HEK293 (cell line): ENCODE results near the gene VASH2.

Experiments used
- CTCF ChIA-PET: fragments of 350-600 bp; formaldehyde crosslinking; extraction: SDS; loops from one replicate; lab custom pipeline; 2021; ENCODE audit warnings: antibody characterized with exemption; lab: Yijun Ruan, JAX
- POLR2A ChIA-PET: fragments of 300-600 bp; formaldehyde crosslinking; extraction: SDS; loops from one replicate; lab custom pipeline; 2020; ENCODE audit warnings: antibody characterized with exemption, inconsistent platforms; lab: Yijun Ruan, JAX
- H3K27ac ChIP-seq: fragments of 200-500 bp; sonication (Bioruptor generic); 2 replicates; pipeline ENCODE4 v1.5.1; 2014; ENCODE audit warnings: low read depth, low read length, control low read depth, inconsistent platforms; ENCODE audit errors: extremely low read depth
- H3K36me3 ChIP-seq, 2 experiments: fragments of 200-500 bp in 1 of 2; sonication (Bioruptor generic) in 1 of 2; 1 replicate in 1 of 2; 2 replicates in 1 of 2; pipeline ENCODE4 v1.5.1; 2014 to 2017; ENCODE audit warnings: inconsistent platforms in 2 of 2, low read length in 2 of 2; ENCODE audit not compliant: control insufficient read depth in 2 of 2, insufficient read depth in 1 of 2
- H3K4me1 ChIP-seq: fragments of 200-500 bp; sonication (Bioruptor generic); 2 replicates; pipeline ENCODE4 v1.5.1; 2014; ENCODE audit warnings: mild to moderate bottlenecking, low read length, inconsistent platforms; ENCODE audit not compliant: control insufficient read depth, insufficient read depth
- H3K4me3 ChIP-seq: 2 replicates; pipeline ENCODE4 v1.5.1; 2011; ENCODE audit warnings: low read depth, mild to moderate bottlenecking, control low read depth, low read length, moderate library complexity
- H3K9me3 ChIP-seq: fragments of 200-500 bp; sonication (Bioruptor generic); 2 replicates; pipeline ENCODE4 v1.5.1; 2014; ENCODE audit warnings: low read depth, low read length, inconsistent platforms; ENCODE audit not compliant: control insufficient read depth, insufficient read depth
- BCL11B ChIP-seq: fragments of 450-650 bp; formaldehyde crosslinking; IDR thresholded peaks from 2 replicates; pipeline ENCODE4 v1.5.1; 2016; ENCODE audit warnings: low read depth, missing biosample characterization, missing genetic modification characterization
- GLI4 ChIP-seq: fragments of 450-650 bp; formaldehyde crosslinking; IDR thresholded peaks from 2 replicates; pipeline ENCODE4 v1.5.1; 2016; ENCODE audit warnings: missing biosample characterization, missing genetic modification characterization
- KLF17 ChIP-seq: fragments of 450-650 bp; formaldehyde crosslinking; IDR thresholded peaks from 2 replicates; pipeline ENCODE4 v1.5.1; 2016; ENCODE audit warnings: missing biosample characterization, missing genetic modification characterization
- OSR2 ChIP-seq: fragments of 450-650 bp; formaldehyde crosslinking; IDR thresholded peaks from 2 replicates; pipeline ENCODE4 v1.5.1; 2016; ENCODE audit warnings: missing biosample characterization, missing genetic modification characterization
- ZBTB21 ChIP-seq: fragments of 450-650 bp; formaldehyde crosslinking; IDR thresholded peaks from 2 replicates; pipeline ENCODE4 v1.5.1; 2017; ENCODE audit warnings: missing biosample characterization, missing genetic modification characterization
- ZBTB26 ChIP-seq: fragments of 450-650 bp; formaldehyde crosslinking; optimal IDR thresholded peaks from 2 replicates; pipeline ENCODE3; 2016; ENCODE audit warnings: missing biosample characterization, mild to moderate bottlenecking, missing genetic modification characterization
- ZBTB49 ChIP-seq: fragments of 450-650 bp; formaldehyde crosslinking; IDR thresholded peaks from 2 replicates; pipeline ENCODE4 v1.5.1; 2016; ENCODE audit warnings: missing biosample characterization, missing genetic modification characterization, low read depth
- ZIC2 ChIP-seq: fragments of 450-650 bp; formaldehyde crosslinking; IDR thresholded peaks from 2 replicates; pipeline ENCODE4 v1.5.1; 2016; ENCODE audit warnings: missing biosample characterization, missing genetic modification characterization
- ZNF114 ChIP-seq: fragments of 450-650 bp; formaldehyde crosslinking; IDR thresholded peaks from 2 replicates; pipeline ENCODE4 v1.5.0; 2017; ENCODE audit warnings: missing biosample characterization, missing genetic modification characterization
- ZNF169 ChIP-seq: fragments of 450-650 bp; formaldehyde crosslinking; IDR thresholded peaks from 2 replicates; pipeline ENCODE4 v1.5.1; 2016; ENCODE audit warnings: missing biosample characterization, missing genetic modification characterization
- ZNF211 ChIP-seq: fragments of 450-650 bp; formaldehyde crosslinking; IDR thresholded peaks from 2 replicates; pipeline ENCODE4 v1.5.1; 2016; ENCODE audit warnings: low read depth, missing biosample characterization, missing genetic modification characterization
- ZNF221 ChIP-seq: fragments of 450-650 bp; formaldehyde crosslinking; IDR thresholded peaks from 2 replicates; pipeline ENCODE4 v1.5.1; 2017; ENCODE audit warnings: missing biosample characterization, missing genetic modification characterization, borderline replicate concordance
- ZNF223 ChIP-seq: fragments of 450-650 bp; formaldehyde crosslinking; IDR thresholded peaks from 2 replicates; pipeline ENCODE4 v1.5.1; 2016; ENCODE audit warnings: missing biosample characterization, missing genetic modification characterization
- ZNF26 ChIP-seq: fragments of 450-650 bp; formaldehyde crosslinking; IDR thresholded peaks from 2 replicates; pipeline ENCODE4 v1.5.1; 2016; ENCODE audit warnings: missing biosample characterization, missing genetic modification characterization
- ZNF266 ChIP-seq: fragments of 450-650 bp; formaldehyde crosslinking; IDR thresholded peaks from 2 replicates; pipeline ENCODE4 v1.5.1; 2016; ENCODE audit warnings: missing biosample characterization, missing genetic modification characterization, low read depth
- ZNF302 ChIP-seq: fragments of 450-650 bp; formaldehyde crosslinking; IDR thresholded peaks from 2 replicates; pipeline ENCODE4 v1.5.1; 2016; ENCODE audit warnings: missing biosample characterization, missing genetic modification characterization, low read depth
- ZNF362 ChIP-seq: fragments of 450-650 bp; formaldehyde crosslinking; IDR thresholded peaks from 2 replicates; pipeline ENCODE4 v1.5.1; 2016; ENCODE audit warnings: missing biosample characterization, missing genetic modification characterization
- ZNF37A ChIP-seq: fragments of 450-650 bp; IDR thresholded peaks from 2 replicates; pipeline ENCODE4 v1.5.1; 2018; ENCODE audit warnings: missing biosample characterization, missing genetic modification characterization
- ZNF501 ChIP-seq: fragments of 450-650 bp; formaldehyde crosslinking; IDR thresholded peaks from 2 replicates; pipeline ENCODE4 v1.5.1; 2016; ENCODE audit warnings: missing biosample characterization, missing genetic modification characterization
- ZNF513 ChIP-seq: fragments of 450-650 bp; IDR thresholded peaks from 2 replicates; pipeline ENCODE4 v1.5.1; 2018; ENCODE audit warnings: missing biosample characterization, missing genetic modification characterization
- ZNF629 ChIP-seq: fragments of 450-650 bp; formaldehyde crosslinking; IDR thresholded peaks from 2 replicates; pipeline ENCODE4 v1.5.1; 2017; ENCODE audit warnings: missing biosample characterization, missing genetic modification characterization
- ZNF76 ChIP-seq: fragments of 450-650 bp; formaldehyde crosslinking; IDR thresholded peaks from 2 replicates; pipeline ENCODE4; 2016; ENCODE audit warnings: low read depth, missing biosample characterization, missing genetic modification characterization, borderline replicate concordance
- ZNF777 ChIP-seq: fragments of 450-650 bp; formaldehyde crosslinking; IDR thresholded peaks from 2 replicates; pipeline ENCODE4 v1.5.1; 2017; ENCODE audit warnings: missing biosample characterization, missing genetic modification characterization, borderline replicate concordance
- ZNF830 ChIP-seq: fragments of 450-650 bp; IDR thresholded peaks from 2 replicates; pipeline ENCODE4 v1.5.0; 2018; ENCODE audit warnings: missing biosample characterization, missing genetic modification characterization, low read depth, mild to moderate bottlenecking, moderate library complexity
- ZSCAN30 ChIP-seq: fragments of 450-650 bp; IDR thresholded peaks from 2 replicates; pipeline ENCODE4 v1.5.1; 2018; ENCODE audit warnings: missing biosample characterization, mild to moderate bottlenecking, missing genetic modification characterization, moderate library complexity

VASH2 gene

GRCh38 chr1:212976586-212976985, 26.2 kb downstream of the VASH2 start:
- TF ChIP-seq BCL11B (tag by site-specific recombination), result no peak
- TF ChIP-seq ZNF221, result no peak
- TF ChIP-seq ZNF37A (tag by site-specific recombination), result no peak
- no peak for TF ChIP-seq ZNF76 (tag by site-specific recombination)
- TF ChIP-seq ZNF169, result no peak
- TF ChIP-seq ZBTB49 (tag by site-specific recombination), result no peak
- no peak for TF ChIP-seq ZNF501 (tag by site-specific recombination)
- TF ChIP-seq OSR2 (tag by site-specific recombination), result no peak
- TF ChIP-seq, all 188 proteins: peak for 0
- CTCF ChIA-PET, result interaction anchor here (1.0 to 1.1 kb wide), 2 partner anchors 10 to 18 kb away, joined by 3 to 5 read pairs; no protein-coding TSS in a partner anchor
- POLR2A ChIA-PET, result no interaction called here

GRCh38 chr1:212977781-212978645, 27.7 kb downstream of the VASH2 start:
- CTCF ChIA-PET, result interaction anchor here (0.9 to 1.1 kb wide), 2 partner anchors 9 to 10 kb away, joined by 3 to 5 read pairs; no protein-coding TSS in a partner anchor
- no peak for TF ChIP-seq ZNF266
- no peak for TF ChIP-seq ZSCAN30 (tag by site-specific recombination)
- TF ChIP-seq KLF17 (tag by site-specific recombination), result no peak
- TF ChIP-seq ZNF76 (tag by site-specific recombination), result no peak
- no peak for TF ChIP-seq GLI4 (tag by site-specific recombination)
- TF ChIP-seq ZNF629, result no peak
- TF ChIP-seq ZNF830 (tag by site-specific recombination), result no peak
- TF ChIP-seq ZNF211, result no peak
- no peak for TF ChIP-seq ZNF777
- TF ChIP-seq ZBTB21 (tag by site-specific recombination), result no peak
- no peak for TF ChIP-seq ZIC2 (tag by site-specific recombination)
- no peak for TF ChIP-seq ZBTB26 (tag by site-specific recombination)
- TF ChIP-seq ZNF513, result no peak
- TF ChIP-seq ZNF362 (tag by site-specific recombination), result no peak
- TF ChIP-seq ZNF302 (tag by site-specific recombination), result no peak
- no peak for TF ChIP-seq ZNF114
- no peak for TF ChIP-seq ZNF26
- TF ChIP-seq ZNF223 (tag by site-specific recombination), result no peak
- no peaks in the 10 kb centered on the region for H3K9me3 ChIP-seq
- H3K4me3 ChIP-seq, result no peak overlapping the region
- POLR2A ChIA-PET, result no interaction called here
- H3K4me1 ChIP-seq, result no peaks in the 10 kb centered on the region
- peaks cover 0 to 8% of the 10 kb centered on the region in 2 experiments; a peak in 1 of 3 replicates for H3K36me3 ChIP-seq
- H3K27ac ChIP-seq, result no peak overlapping the region

More at GRCh38 chr1:212976586-212976985, 26.2 kb downstream of the VASH2 start:
- Histone ChIP-seq H3K27ac (no peak overlapping the region), H3K9me3 (no peaks in the 10 kb centered on the region), H3K36me3 (peaks cover 0 to 8% of the 10 kb centered on the region in 2 experiments; a peak in 1 of 3 replicates), H3K4me3 (no peak overlapping the region), H3K4me1 (no peaks in the 10 kb centered on the region)
